ENCODE data around the gene SDHAF2.
A peak's percentile ranks its signal among the peaks of the same experiment; 100 is the strongest.
"Not testable (repeated sequence)": the region's sequence is repeated elsewhere in the genome, so short reads cannot be mapped to it uniquely, and the experiment has no call there.

SDHAF2 gene

DNA sequence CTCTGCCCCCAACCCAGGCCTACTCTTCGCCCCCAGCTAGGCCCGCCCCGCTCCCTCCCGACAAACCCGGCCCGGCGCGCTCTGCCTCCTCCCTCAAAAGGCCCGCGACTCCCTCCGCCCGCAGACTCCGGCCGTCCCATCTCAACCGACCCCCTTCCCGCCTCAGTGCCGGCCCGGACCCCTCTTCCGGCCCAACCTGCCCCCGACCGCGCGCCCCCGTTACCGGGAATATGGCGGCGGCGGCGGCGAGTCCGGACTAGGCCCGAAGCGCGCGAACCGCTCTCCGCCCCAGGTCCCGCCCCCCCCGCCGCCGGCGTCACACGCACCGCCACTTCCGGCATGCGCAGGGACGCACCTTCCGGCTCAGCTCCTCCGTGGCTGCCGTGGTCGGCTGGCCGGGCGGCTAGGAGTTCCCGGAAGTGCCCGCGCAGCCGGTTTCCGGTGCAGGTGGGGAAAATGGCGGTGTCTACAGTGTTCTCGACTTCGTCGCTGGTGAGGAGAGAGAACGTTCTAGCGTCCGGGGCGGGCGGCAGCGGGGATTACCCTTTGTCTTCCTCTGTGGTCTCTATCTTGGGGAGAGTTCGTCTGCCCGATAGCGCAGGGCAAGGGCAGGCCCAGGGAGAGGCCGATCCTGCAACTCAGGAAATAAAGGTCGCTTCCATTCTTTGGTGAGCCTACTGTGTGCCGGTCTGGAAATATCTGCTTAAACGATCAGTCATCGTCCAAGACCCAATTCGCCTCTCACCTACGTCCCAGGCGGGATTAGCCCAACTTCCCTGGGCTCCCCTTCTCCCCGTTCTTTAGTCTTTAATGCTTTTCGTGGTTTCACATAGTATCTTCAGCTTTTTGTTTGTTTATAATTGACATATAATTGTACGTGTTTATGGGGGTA lies at the start of gene SDHAF2, which contains the start of gene CPSF7:
Gene SDHAF2, plus strand, starts transcription at position 434 of the 892 bp plus-strand sequence. Its CDS starts 23 bp downstream, at position 457.
Gene CPSF7, minus strand, starts transcription at position 285 of the 892 bp plus-strand sequence. CDS start 740 bp downstream, outside the sequence.
- TF ChIP-seq POLR2A (IDR thresholded peaks at IDR 0.05; ENCODE audit: low read length) (peak; percentile 89), GATA1 (IDR thresholded peaks at IDR 0.05; ENCODE audit: low read depth, low read length) (no peak)
- DNase-seq: peak; percentile 98 to 99

GRCh38 chr11:61380884-61381283 lies 49.0 kb upstream of the SDHAF2 start:
- DNase-seq: no peak
- TF ChIP-seq POLR2A (IDR thresholded peaks at IDR 0.05; ENCODE audit: low read length) (no peak), GATA1 (IDR thresholded peaks at IDR 0.05; ENCODE audit: low read depth, low read length) (no peak)

- not testable (repeated sequence) for DNase-seq
Measured at GRCh38 chr11:61383859-61384258, 46.1 kb upstream of the SDHAF2 start.

DNA sequence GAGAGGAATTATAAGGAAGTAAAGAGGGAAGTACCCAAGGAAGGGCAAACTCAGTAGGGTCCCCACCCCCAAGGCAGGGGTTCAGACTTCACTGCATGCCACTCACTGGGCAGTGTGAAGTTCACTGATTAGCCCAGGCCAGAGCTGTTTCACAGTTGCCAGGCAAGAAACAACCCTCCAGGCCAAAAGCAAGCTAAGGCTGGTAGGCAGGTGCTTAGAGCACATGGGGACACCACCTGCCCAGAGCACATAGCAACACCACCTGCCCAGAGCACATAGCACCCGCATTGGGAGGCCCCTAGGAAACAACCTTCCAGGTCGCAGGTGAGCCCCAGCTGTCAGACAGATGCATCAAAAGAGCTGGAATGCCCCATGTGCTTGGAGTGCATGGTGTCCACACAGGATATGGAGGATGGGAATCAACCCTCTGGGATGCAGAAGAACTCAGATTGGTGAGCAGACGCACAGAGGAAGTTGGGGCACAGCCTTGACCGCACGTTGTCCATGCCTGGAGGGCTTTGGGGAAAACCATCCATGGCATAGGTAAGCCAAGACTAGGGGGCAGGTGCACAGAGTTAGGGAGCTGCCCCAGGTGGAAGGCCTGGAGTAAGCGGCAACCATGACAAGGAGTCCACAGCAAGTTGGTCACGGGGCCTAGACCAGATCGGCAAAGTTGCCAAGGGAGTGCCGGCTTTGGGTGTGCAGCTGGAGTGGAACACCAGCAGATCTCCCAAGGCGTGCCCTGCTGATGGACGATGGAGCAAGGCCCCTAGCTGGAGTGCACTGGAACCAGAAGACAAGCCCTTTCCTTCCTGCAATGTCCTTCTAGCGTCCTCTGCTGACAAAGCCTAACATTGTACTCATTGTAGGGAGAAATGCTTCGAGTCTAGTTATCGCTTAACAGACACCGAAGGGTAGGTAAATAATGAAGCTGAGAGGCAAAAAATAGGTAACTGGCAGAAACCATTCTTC lies 45.4 kb upstream of the SDHAF2 start:
- TF ChIP-seq POLR2A (IDR thresholded peaks at IDR 0.05; ENCODE audit: low read length) (peak; percentile 17), GATA1 (IDR thresholded peaks at IDR 0.05; ENCODE audit: low read depth, low read length) (no peak)
- peak; percentile 48 to 55 for DNase-seq

DNA sequence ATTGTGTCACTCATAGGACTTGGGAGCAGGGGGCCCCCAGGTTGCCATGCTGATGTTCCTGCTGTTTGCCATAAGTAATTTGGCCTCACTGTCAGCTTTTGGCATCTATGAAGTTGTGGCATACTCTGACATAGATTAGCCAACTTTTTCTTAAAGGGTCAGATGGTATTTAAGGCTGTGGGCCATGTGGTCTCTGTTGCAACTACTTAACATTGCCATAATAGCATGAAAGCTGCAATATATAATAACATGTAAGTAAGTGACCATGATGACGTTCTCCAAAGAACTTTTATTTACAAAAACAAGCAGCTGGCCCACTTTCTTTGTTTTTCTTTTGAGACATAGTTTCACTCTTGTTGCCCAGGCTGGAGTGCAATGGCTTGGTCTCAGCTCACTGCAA lies 39.8 kb upstream of the SDHAF2 start:
- TF ChIP-seq POLR2A (IDR thresholded peaks at IDR 0.05; ENCODE audit: low read length) (no peak), GATA1 (IDR thresholded peaks at IDR 0.05; ENCODE audit: low read depth, low read length) (no peak)
- no peak for DNase-seq

- peak; percentile 50 to 57 for DNase-seq
- no peak for TF ChIP-seq GATA1 (IDR thresholded peaks at IDR 0.05; ENCODE audit: low read depth, low read length)
- TF ChIP-seq POLR2A (IDR thresholded peaks at IDR 0.05; ENCODE audit: low read length): no peak
Measured at GRCh38 chr11:61392981-61393595, 36.8 kb upstream of the SDHAF2 start.

GRCh38 chr11:61401173-61401572 lies 28.8 kb upstream of the SDHAF2 start:
- no peak for DNase-seq
- TF ChIP-seq POLR2A (IDR thresholded peaks at IDR 0.05; ENCODE audit: low read length): no peak
- no peak for TF ChIP-seq GATA1 (IDR thresholded peaks at IDR 0.05; ENCODE audit: low read depth, low read length)

DNA sequence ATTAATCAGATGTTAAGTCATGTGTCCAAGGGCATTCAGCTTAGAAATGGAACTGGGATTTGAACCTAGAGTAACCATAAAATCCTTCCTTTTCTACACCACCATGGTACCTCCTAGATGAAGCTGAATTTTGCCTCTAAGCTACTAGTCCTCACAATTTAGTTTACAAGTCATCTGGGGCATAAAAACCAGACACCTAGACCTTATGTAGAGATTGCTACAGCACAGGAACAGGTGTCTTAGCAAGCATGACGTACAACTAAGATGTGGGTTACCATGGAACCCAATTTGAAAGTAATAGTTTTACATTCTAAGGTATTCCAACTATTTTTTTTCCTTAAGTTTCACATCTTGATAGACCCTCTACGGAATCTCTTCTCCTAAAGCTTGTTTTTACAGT lies 28.4 kb upstream of the SDHAF2 start:
- TF ChIP-seq GATA1 (IDR thresholded peaks at IDR 0.05; ENCODE audit: low read depth, low read length) (no peak), POLR2A (IDR thresholded peaks at IDR 0.05; ENCODE audit: low read length) (no peak)
- DNase-seq: no peak

- TF ChIP-seq GATA1 (IDR thresholded peaks at IDR 0.05; ENCODE audit: low read depth, low read length) (no peak), POLR2A (IDR thresholded peaks at IDR 0.05; ENCODE audit: low read length) (no peak)
Measured at GRCh38 chr11:61403658-61404057, 26.3 kb upstream of the SDHAF2 start.

DNA sequence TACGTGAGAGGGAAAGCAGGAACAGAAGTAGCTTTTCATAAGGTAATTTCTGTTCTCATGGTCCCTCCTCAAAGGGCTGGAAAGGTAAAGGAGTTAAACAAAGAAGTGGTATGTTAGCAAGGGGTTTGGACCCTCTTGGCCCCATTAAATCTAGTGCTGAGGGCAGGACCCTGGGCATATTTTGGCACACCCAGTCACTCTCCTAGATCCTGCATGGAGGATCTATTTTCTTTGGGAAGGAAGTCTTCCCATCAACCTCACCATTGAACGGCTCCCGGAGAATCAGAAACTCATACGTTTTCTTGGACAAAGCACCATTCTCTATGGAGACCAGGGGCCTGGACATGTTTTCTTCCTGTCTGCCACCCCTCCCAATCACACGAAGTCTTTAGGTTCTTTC lies 25.8 kb upstream of the SDHAF2 start:
- DNase-seq: no peak
- TF ChIP-seq POLR2A (IDR thresholded peaks at IDR 0.05; ENCODE audit: low read length): no peak
- TF ChIP-seq GATA1 (IDR thresholded peaks at IDR 0.05; ENCODE audit: low read depth, low read length): no peak

More at GRCh38 chr11:61403658-61404057, 26.3 kb upstream of the SDHAF2 start:
- DNase-seq: no peak

DNA sequence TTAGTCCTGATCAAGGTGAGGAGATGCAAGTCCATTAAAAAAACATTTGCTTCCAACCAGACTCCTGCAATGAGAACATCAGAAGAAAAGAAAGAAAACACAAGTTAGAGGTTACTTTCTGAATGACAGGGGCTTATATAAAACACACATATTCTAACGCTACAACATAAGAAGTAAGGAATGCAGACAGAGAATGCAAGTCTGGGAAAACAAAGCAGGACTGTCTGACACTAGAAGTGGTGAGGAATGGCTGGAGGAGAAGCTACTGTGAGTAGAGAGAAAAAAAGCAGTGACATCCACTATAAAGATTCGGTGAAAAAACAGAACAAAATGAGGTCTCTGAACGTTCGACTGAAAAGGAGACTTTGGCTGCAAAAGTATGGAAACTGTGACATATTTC lies 25.3 kb upstream of the SDHAF2 start:
- no peak for TF ChIP-seq GATA1 (IDR thresholded peaks at IDR 0.05; ENCODE audit: low read depth, low read length)
- no peak for TF ChIP-seq POLR2A (IDR thresholded peaks at IDR 0.05; ENCODE audit: low read length)
- DNase-seq: no peak

DNA sequence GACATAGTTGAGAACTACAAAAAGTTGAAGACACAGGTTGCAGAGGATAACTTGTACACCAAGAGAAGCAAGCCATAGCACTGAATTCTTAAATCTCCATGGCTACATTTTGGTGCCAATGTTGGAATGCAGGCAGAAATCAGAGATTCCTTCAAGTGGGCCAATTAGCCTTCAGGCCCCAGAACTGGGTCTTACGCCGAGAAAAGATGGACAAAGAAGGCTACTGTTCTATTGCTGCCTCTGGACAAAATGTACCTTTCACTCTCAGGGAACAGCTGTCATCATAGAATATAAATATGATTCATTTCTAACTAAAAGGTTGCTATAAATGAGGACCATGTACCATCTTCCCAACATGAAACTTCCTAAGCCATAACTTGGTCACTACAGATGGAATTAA lies 23.9 kb upstream of the SDHAF2 start:
- DNase-seq: no peak
- TF ChIP-seq GATA1 (IDR thresholded peaks at IDR 0.05; ENCODE audit: low read depth, low read length): no peak
- TF ChIP-seq POLR2A (IDR thresholded peaks at IDR 0.05; ENCODE audit: low read length): no peak

DNA sequence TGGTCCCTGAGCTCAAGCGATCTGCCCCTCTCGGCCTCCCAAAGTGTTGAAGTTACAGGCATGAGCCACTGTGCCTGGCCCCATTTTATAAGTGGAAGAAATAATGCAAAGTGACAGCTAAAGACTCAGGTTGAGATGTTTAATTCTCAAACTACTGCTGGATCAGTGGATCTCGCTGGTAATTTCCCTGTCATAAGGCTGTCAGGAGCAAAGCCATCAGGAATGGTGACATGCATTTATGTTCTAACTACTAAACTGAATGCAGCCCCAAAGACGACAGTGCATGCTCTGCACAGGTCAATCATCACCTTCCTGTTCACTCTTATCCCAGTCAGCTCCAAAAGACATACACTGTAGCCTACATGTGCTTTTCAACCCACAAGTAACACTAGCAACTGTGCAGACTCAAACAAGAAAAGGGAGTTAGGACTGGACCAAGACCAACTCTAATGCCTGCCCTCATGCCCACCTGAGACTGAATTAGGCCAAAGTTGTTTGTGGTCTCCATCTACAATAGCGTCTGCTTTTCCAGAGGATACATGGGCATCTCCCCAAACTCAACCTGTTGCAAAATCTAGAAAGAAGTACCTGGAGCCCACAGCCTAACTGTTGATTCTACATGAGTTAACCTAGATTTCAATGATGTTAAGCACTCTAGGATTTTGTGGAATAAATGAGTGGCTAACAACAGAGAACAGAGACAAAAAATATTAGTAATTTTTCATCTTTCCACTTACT lies 22.8 kb upstream of the SDHAF2 start:
- TF ChIP-seq POLR2A (IDR thresholded peaks at IDR 0.05; ENCODE audit: low read length) (no peak), GATA1 (IDR thresholded peaks at IDR 0.05; ENCODE audit: low read depth, low read length) (no peak)
- no peak for DNase-seq

Data from erythroblast (primary cell).